Iris pigment epithelial cell (primary cell): ENCODE results near the gene RHO.
"Not testable (repeated sequence)": the region's sequence is repeated elsewhere in the genome, so short reads cannot be mapped to it uniquely, and the experiment has no call there.

Source experiments
- DNase-seq: peaks from one replicate; pipeline ENCODE4 v3.0.0-alpha.2; 2011; ENCODE audit warnings: low read depth

Gene RHO

GRCh38 chr3:129528589-129529100 is at the start of gene RHO:
Gene RHO, plus strand, starts transcription at chr3:129528639. Its CDS starts 95 bp downstream, at chr3:129528734.
- DNase-seq = no peak

- peak; percentile 51 for DNase-seq
Measured at GRCh38 chr3:129481225-129481765, 47.1 kb upstream of the RHO start.

- DNase-seq = no peak
Measured at GRCh38 chr3:129481766-129482332, 46.6 kb upstream of the RHO start.

DNA sequence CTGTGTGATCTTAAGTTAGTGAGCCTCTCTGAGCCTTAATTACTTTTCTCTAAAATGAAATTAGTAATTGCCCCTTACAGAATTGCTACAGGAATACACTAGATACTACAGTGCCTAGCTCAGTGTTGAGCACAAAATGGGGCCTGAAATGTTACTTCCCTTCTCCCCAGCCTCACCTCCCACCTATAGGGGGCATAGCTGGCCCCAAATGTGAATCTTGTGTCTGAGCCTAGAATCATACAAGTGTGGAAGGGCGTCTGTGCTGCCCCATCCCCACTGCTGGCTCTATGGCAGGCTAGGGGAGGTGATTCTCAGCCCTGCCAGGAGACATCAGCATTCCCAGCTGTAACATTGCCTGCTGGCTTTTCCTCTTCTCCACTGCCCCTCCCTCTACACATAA is 45.7 kb upstream of the RHO start:
- DNase-seq = no peak

GRCh38 chr3:129483870-129484269 is 44.6 kb upstream of the RHO start:
- DNase-seq = no peak

DNA sequence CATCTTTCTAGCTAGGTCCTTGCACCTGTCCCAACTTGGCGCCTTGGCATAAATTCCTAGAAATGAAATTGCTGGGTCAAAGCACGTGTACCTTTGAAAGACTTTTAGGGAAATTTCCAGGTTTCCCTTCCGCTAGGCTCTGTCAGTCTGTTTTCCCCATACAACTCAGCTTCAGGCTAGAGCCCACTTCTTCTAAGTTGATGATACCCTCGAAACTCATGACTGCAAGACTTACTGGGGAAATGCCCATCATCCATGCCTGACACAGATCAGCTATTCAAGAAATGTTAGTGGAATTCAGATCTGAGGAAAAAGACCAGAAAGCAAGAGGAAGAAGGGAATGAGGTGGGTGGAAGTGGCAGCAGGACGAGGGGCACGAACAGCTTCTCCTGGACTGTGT is 43.3 kb upstream of the RHO start:
- not testable (repeated sequence) for DNase-seq

DNA sequence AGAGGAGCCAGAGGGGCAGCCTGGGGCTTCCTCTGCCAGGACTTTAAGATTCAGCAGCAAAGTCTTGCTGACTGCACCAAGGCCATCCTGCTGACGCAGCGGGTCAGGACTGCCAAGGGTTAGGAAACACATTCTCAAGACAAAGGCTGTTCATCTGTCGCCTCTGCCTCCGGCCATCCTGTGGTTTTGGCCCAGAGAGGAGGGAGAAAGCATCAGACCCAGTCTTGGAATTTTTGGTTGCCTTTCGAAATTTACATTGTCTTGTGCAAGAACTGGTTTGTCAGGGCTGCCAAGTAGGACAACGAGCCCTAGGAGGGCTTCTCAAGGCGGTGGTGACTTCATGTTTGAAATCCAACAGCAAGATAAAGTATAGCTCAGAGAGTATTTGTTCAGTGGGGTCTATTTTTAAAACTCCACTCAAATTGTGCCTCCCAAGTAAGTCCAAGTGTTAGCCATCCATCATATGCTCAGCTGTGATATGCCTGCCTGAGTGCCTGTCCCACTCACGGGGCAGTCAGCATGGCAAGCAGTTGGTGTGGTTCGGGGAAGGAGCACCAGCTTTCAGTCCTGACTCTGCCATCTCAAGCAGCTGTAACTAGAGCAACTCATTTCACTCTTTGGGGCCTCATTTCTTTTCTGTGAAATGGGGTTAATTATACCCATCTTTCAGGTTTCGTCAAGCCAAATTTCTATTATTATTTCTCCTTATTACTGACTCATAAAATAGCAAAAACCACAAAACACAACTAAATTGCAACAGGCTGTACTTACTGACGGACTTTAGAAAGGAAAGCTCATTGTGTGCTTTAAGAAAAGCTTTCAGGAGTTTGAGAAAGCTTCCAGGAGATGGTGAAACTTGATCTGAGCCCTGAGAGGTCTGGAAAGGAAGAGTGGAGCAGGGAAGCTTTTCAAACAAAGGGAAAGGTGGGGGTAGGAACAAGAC is 42.4 kb upstream of the RHO start:
- peak; percentile 96 for DNase-seq

GRCh38 chr3:129486664-129487035 is 41.8 kb upstream of the RHO start:
- no peak for DNase-seq

GRCh38 chr3:129487183-129487867 is 41.1 kb upstream of the RHO start:
- no peak for DNase-seq

DNA sequence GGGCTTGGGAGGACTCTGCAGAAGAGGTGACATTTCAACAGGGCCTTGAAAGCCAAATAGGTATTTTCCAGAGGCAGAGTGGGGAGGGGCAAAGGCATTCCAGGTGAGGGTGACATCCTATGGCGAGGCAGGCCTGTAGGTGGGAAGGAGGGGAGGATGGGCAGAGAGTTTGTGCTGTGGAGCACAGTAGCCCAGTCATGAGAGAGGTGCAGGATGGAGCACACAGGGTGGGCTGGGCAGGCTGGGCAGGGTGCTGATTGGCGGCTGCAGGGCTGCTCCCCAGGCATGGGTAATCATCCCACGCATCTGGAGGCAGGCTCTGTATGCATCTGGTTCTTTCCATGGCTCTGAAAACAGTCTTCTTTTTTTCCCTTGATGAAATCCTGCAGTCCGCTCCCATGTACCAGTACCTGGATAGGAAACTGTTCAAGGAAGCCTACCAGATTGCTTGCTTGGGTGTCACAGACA is 40.5 kb upstream of the RHO start:
- DNase-seq = not testable (repeated sequence)

GRCh38 chr3:129489258-129489657 is 39.2 kb upstream of the RHO start:
- DNase-seq = not testable (repeated sequence)

DNA sequence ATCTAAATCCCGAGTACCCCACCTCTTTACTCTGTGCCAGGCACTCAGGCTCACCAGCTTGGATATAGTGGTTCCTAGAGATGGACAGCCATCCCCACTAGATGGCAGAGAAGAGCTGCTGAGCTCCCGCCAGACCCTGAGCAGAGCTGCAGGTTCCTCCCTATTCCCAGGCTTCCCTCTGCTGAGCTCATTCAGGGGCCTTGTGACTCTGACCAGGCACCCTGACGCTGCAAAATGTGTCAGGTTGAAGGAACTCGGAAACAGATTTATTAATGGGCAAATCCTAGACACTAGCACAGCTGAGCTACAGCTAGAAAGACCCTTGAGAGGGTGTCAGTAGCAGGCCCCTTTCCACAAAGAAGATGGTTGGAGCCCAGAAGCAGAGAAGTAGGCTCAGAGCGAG is 38.2 kb upstream of the RHO start:
- peak; percentile 96 for DNase-seq

DNA sequence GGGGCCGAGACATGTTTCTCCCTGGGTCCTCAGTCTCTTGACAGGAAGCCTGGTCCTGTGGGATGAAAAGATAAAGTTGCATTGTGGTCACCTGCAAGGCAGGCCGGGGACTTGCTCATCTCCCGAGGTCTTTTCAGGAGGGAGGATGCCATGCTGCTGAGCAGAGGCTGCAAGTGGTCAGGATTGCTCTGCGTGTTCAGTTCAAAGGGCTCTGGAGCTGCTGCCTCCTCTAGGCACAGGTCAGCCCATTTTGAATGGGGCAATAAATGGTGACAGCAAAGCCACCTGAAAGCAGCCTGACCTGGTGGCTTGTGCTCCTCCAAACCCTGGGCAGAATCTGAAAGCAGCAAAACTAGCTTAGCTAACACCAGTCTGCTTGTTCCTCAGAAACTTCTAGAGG is 37.4 kb upstream of the RHO start:
- not testable (repeated sequence) for DNase-seq

DNA sequence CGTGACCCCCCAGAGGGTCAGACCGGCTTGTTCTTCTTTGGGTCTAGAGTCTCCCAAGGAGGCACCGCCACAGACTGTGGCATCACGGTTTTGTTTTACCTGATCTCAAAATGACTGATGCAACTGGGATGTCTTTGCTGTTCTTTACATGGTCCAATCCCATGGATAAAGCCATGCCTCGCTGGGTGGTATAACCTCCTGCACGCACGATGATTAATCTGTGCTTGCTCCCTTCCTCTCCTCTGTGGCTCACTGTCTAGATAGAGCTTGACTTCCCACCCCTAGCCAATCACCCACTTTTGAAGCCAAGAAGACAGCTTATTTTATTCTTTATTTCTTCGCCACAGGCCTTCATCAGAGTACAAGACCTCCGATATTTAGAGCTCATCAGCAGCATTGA is 36.6 kb upstream of the RHO start:
- DNase-seq = peak; percentile 86

- DNase-seq = no peak
Measured at GRCh38 chr3:129492691-129493090, 35.7 kb upstream of the RHO start.

DNA sequence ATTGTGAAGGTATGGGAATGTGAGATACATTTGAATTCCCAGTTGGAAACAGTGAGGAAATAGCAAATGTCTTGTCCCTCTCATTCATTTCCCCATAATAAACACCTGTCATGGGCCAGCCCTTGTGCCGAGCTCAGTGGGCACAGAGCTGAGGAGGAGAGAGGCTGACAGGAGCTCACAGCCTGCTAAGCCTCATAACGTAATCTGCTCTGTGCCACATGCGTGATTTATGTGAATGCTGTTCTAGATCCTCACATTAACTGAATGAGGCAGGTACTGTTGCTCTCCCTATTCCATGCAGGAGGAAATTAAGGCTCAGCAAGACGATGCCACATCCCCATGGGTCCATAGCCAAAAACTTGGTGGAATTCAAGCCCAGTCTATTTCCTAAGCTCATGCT is 35.2 kb upstream of the RHO start:
- DNase-seq = no peak

- peak; percentile 30 for DNase-seq
Measured at GRCh38 chr3:129494499-129494898, 33.9 kb upstream of the RHO start.

- peak; percentile 70 for DNase-seq
Measured at GRCh38 chr3:129495006-129495639, 33.3 kb upstream of the RHO start.

DNA sequence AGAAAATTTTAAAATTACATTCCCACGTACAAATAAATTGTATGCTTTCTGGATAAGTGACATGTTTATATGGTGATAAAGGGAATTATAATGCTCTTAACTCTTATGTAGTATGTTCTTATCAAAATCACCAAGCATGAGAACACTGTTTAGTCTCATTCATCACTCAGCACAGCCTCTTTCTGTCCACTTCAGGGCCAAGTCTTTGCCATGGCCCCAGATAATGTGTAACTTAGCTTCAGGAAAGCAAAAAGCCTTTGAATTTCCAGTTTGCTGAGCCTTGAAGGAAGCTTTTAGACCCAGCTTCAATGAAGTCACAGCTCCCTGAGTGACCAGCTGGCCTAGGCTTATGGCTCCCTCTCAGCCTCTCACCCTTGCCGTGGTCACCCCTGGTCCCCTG is 30.6 kb upstream of the RHO start:
- DNase-seq = not testable (repeated sequence)

- DNase-seq = not testable (repeated sequence)
Measured at GRCh38 chr3:129498603-129499488, 29.6 kb upstream of the RHO start.
